Sigmoid colon (tissue), 4 donors: ENCODE measurements around the gene PRSS56.

Experiments used
- CTCF ChIP-seq, 4 experiments: fragments of 450-650 bp in 3 of 4; fragments of 200-600 bp in 1 of 4; IDR thresholded peaks; one replicate each; pipeline ENCODE4 v1.5.1; 2016 to 2019; ENCODE audit warnings: antibody characterized with exemption in 4 of 4, mild to moderate bottlenecking in 3 of 4, moderate library complexity in 2 of 4
- EP300 ChIP-seq, 4 donors: sonication (generic); formaldehyde crosslinking; IDR thresholded peaks; one replicate each; pipeline ENCODE4 v1.6.1; 2017; ENCODE audit warnings: antibody characterized with exemption in 4 of 4
- POLR2A ChIP-seq, 2 donors: fragments of 450-650 bp; IDR thresholded peaks; one replicate each; pipeline ENCODE4 v1.6.1; 2016; ENCODE audit warnings: antibody characterized with exemption in 2 of 2, mild to moderate bottlenecking in 2 of 2, moderate library complexity in 2 of 2
- POLR2AphosphoS5 ChIP-seq, 4 donors: sonication (generic); formaldehyde crosslinking; IDR thresholded peaks; one replicate each; pipeline ENCODE4 v1.6.1; 2017; ENCODE audit warnings: antibody characterized with exemption in 4 of 4

- TF ChIP-seq CTCF (IDR thresholded peaks at IDR 0.05) (no peak), POLR2AphosphoS5 (IDR thresholded peaks at IDR 0.05) (no peak), POLR2A (IDR thresholded peaks at IDR 0.05) (no peak), EP300 (IDR thresholded peaks at IDR 0.05) (no peak)
Observed at GRCh38 chr2:232506709-232507108, 13.5 kb upstream of the PRSS56 start.
